HL-60 (cell line): ENCODE results near the gene CFAP54.

Source experiments
- CTCF ChIP-seq: IDR thresholded peaks from one replicate; pipeline ENCODE4 v1.5.1; 2011; ENCODE audit warnings: low read length, control low read depth, inconsistent platforms; ENCODE audit not compliant: insufficient read depth
- GABPA ChIP-seq: IDR thresholded peaks from 2 replicates; pipeline ENCODE4 v1.6.1; 2012; ENCODE audit warnings: low read depth
- POLR2AphosphoS5 ChIP-seq: IDR thresholded peaks from 2 replicates; pipeline ENCODE4 v1.6.1; 2012; ENCODE audit warnings: low read depth

DNA sequence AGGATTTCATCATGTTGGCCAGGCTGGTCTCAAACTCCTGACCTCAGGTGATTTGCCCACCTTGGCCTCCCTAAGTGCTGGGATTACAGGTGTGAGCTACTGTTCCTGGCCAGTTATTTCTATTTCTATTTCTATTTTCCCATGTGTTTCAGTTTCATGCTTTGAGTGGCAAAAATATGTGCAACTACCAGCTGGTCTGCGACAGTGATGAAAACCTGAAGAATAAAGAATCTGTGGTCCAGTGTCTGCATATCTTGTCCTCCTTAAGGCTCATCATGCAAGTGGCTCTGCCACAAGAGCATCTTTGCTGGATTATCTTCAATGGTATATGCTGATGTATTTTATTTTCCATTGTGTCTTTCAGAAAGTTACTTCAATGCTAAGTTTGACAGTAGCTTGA, 17.4 kb downstream of the CFAP54 start:
- TF ChIP-seq POLR2AphosphoS5 = no peak
- TF ChIP-seq CTCF = no peak
- TF ChIP-seq GABPA = no peak
